ENCODE data around the gene ITPR1.

GRCh38 chr3:4448187-4448586 is 45.0 kb upstream of the ITPR1 start:
- no peak for TF ChIP-seq CTCF (IDR thresholded peaks at IDR 0.05; ENCODE audit: insufficient read depth, low read length)
- TF ChIP-seq SPI1 (IDR thresholded peaks at IDR 0.05; ENCODE audit: borderline replicate concordance, low read depth) = no peak
- TF ChIP-seq REST (IDR thresholded peaks at IDR 0.05; ENCODE audit: insufficient replicate concordance, low read depth) = no peak

Data from HL-60 (cell line).